ENCODE data around the gene PDE11A. TPM values are rescaled to one million over a fixed set of nuclear protein-coding genes. Genes with fewer than 3 reads are reported as not detected.

Gene PDE11A
- polyA plus RNA-seq, 1 experiment, result 0.53 TPM

- H3K27me3 ChIP-seq (ENCODE audit: control insufficient read depth, insufficient read depth, low read length), result 0 out of 2 replicates have a peak, but pooled peaks cover 2% of the 10 kb centered on the region
- DNase-seq (ENCODE audit: low read depth), result no peak
- TF ChIP-seq CTCF (IDR thresholded peaks at IDR 0.05; ENCODE audit: insufficient read depth, low read depth, low read length), result no peak
- ChIA-PET CTCF (interaction anchor here (1.8 kb wide), 1 partner anchor 33 kb away, joined by 5 read pairs; no protein-coding TSS in a partner anchor), POLR2A (no interaction called here)
- no peaks in the 10 kb centered on the region for H3K36me3 ChIP-seq (ENCODE audit: control insufficient read depth, insufficient read depth, low read length)
- no peak overlapping the region for H3K4me3 ChIP-seq (ENCODE audit: low read depth, low read length)
Measured at GRCh38 chr2:177730363-177730762, 342.2 kb downstream of the PDE11A start.

GRCh38 chr2:177728920-177729319 is 343.7 kb downstream of the PDE11A start:
- POLR2A ChIA-PET, result no interaction called here
- CTCF ChIA-PET, result interaction anchor here (0.7 to 2.3 kb wide), 4 partner anchors 10 to 396 kb away, joined by 4 to 9 read pairs (median 6); no protein-coding TSS in a partner anchor

GRCh38 chr2:177728399-177728765 is 344.2 kb downstream of the PDE11A start:
- TF ChIP-seq CTCF (IDR thresholded peaks at IDR 0.05; ENCODE audit: insufficient read depth, low read depth, low read length), result no peak
- ChIA-PET POLR2A (no interaction called here), CTCF (interaction anchor here (1.2 to 2.3 kb wide), 3 partner anchors 11 to 395 kb away, joined by 5 to 9 read pairs (median 7); no protein-coding TSS in a partner anchor)
- Histone ChIP-seq H3K27me3 (ENCODE audit: control insufficient read depth, insufficient read depth, low read length) (0 out of 2 replicates have a peak, but pooled peaks cover 2% of the 10 kb centered on the region), H3K36me3 (ENCODE audit: control insufficient read depth, insufficient read depth, low read length) (no peaks in the 10 kb centered on the region), H3K4me3 (ENCODE audit: low read depth, low read length) (no peak overlapping the region)
- DNase-seq (ENCODE audit: low read depth), result no peak

More at GRCh38 chr2:177728920-177729319, 343.7 kb downstream of the PDE11A start:
- no peak for TF ChIP-seq CTCF (IDR thresholded peaks at IDR 0.05; ENCODE audit: insufficient read depth, low read depth, low read length)
- Histone ChIP-seq H3K4me3 (ENCODE audit: low read depth, low read length) (no peak overlapping the region), H3K27me3 (ENCODE audit: control insufficient read depth, insufficient read depth, low read length) (0 out of 2 replicates have a peak, but pooled peaks cover 2% of the 10 kb centered on the region), H3K36me3 (ENCODE audit: control insufficient read depth, insufficient read depth, low read length) (no peaks in the 10 kb centered on the region)
- DNase-seq (ENCODE audit: low read depth), result no peak

GRCh38 chr2:177727577-177728398 is 344.8 kb downstream of the PDE11A start:
- POLR2A ChIA-PET, result no interaction called here
- H3K4me3 ChIP-seq (ENCODE audit: low read depth, low read length), result no peak overlapping the region
- no peak for TF ChIP-seq CTCF (IDR thresholded peaks at IDR 0.05; ENCODE audit: insufficient read depth, low read depth, low read length)
- no peaks in the 10 kb centered on the region for H3K36me3 ChIP-seq (ENCODE audit: control insufficient read depth, insufficient read depth, low read length)
- DNase-seq (ENCODE audit: low read depth), result no peak
- CTCF ChIA-PET, result interaction anchor here (0.6 to 2.3 kb wide), 5 partner anchors 12 to 527 kb away, joined by 4 to 9 read pairs (median 5); no protein-coding TSS in a partner anchor
- H3K27me3 ChIP-seq (ENCODE audit: control insufficient read depth, insufficient read depth, low read length), result 0 out of 2 replicates have a peak, but pooled peaks cover 2% of the 10 kb centered on the region

- CTCF ChIA-PET, result interaction anchor here (0.6 to 2.3 kb wide), 3 partner anchors 12 to 526 kb away, joined by 4 to 9 read pairs (median 5); no protein-coding TSS in a partner anchor
Measured at GRCh38 chr2:177726931-177727348, 345.6 kb downstream of the PDE11A start.

More at GRCh38 chr2:177726931-177727348, 345.6 kb downstream of the PDE11A start:
- Histone ChIP-seq H3K4me3 (ENCODE audit: low read depth, low read length) (no peak overlapping the region), H3K27me3 (ENCODE audit: control insufficient read depth, insufficient read depth, low read length) (0 out of 2 replicates have a peak, but pooled peaks cover 2% of the 10 kb centered on the region), H3K36me3 (ENCODE audit: control insufficient read depth, insufficient read depth, low read length) (no peaks in the 10 kb centered on the region)
- POLR2A ChIA-PET, result no interaction called here
- DNase-seq (ENCODE audit: low read depth), result no peak
- no peak for TF ChIP-seq CTCF (IDR thresholded peaks at IDR 0.05; ENCODE audit: insufficient read depth, low read depth, low read length)

Data from BJ (cell line).